K562 (cell line): ENCODE data around the gene TRRAP. TPM values are rescaled to one million over a fixed set of nuclear protein-coding genes. Genes with fewer than 3 reads are reported as not detected.

Experiments used
- ATAC-seq: fragments of 200-7000 bp; cut with Tn5 transposase; 3 replicates; pipeline ENCODE4 v1.9.1; 2020; ENCODE audit warnings: moderate library complexity
- BruUV-seq: library from RNA; stranded (reverse); fragments of 400-500 nt; replicated peaks from 2 replicates; lab custom pipeline; 2021; lab: Mats Ljungman, UMichigan
- CTCF ChIA-PET: fragments of 300-600 bp; formaldehyde crosslinking; extraction: SDS; loops from one replicate; lab custom pipeline; 2021; ENCODE audit warnings: low intra/inter-chr PET ratio; lab: Yijun Ruan, JAX
- POLR2A ChIA-PET: fragments of 300-600, 350-650 bp; sonication (Branson Sonifier 250); formaldehyde crosslinking; extraction: SDS; loops from one replicate; lab custom pipeline; 2021; ENCODE audit warnings: antibody characterized with exemption, inconsistent platforms; lab: Yijun Ruan, JAX
- DNase-seq, 4 experiments: peaks; one replicate each; pipeline versions ENCODE4 v3.0.0 to v3.0.0-alpha.2; 2011 to 2018; ENCODE audit warnings: low spot score in 3 of 4, mixed read lengths in 3 of 4; ENCODE audit errors: extremely low read depth in 1 of 4
- FAIRE-seq: peaks from 2 replicates; lab custom pipeline; 2011; peaks lifted over from hg19 to GRCh38; lab: Jason Lieb, UNC
- H2AFZ ChIP-seq: 2 replicates; pipeline ENCODE4 v1.6.0; 2011; ENCODE audit warnings: low read depth, low read length, control low read depth, inconsistent platforms
- H3K27ac ChIP-seq: fragments of 200-600 bp; 3 replicates; pipeline ENCODE4 v1.8.0; 2011; ENCODE audit warnings: low read depth, mild to moderate bottlenecking, control low read depth, inconsistent platforms, low read length, moderate library complexity, mixed read lengths; ENCODE audit errors: extremely low read depth
- H3K27me3 ChIP-seq, 2 experiments: fragments of 300-600 bp in 1 of 2; 2 replicates in 1 of 2; 3 replicates in 1 of 2; pipeline versions ENCODE4 v1.6.0 to v1.8.0; 2011; ENCODE audit warnings: inconsistent platforms in 2 of 2, low read length in 2 of 2, mild to moderate bottlenecking in 1 of 2, mixed read lengths in 1 of 2, moderate library complexity in 1 of 2; ENCODE audit not compliant: control insufficient read depth in 2 of 2, insufficient read depth in 2 of 2
- H3K36me3 ChIP-seq: fragments of 300-600 bp; 3 replicates; pipeline ENCODE4 v1.8.0; 2011; ENCODE audit warnings: mild to moderate bottlenecking, low read length, inconsistent platforms; ENCODE audit not compliant: control insufficient read depth, insufficient read depth
- H3K4me1 ChIP-seq, 2 experiments: fragments of 200-600 bp in 1 of 2; replicated peaks in 1 of 2; 2 replicates in 1 of 2; 3 replicates in 1 of 2; pipeline versions ENCODE4 v1.5.1 to v1.8.0; 2011; ENCODE audit warnings: inconsistent platforms in 2 of 2, low read length in 2 of 2, mild to moderate bottlenecking in 1 of 2, mixed read lengths in 1 of 2, moderate library complexity in 1 of 2; ENCODE audit not compliant: control insufficient read depth in 2 of 2, insufficient read depth in 2 of 2
- H3K4me2 ChIP-seq: 2 replicates; pipeline ENCODE4 v1.6.1; 2011; ENCODE audit warnings: low read length, control low read depth, inconsistent platforms, mixed read lengths; ENCODE audit not compliant: insufficient read depth
- H3K4me3 ChIP-seq: fragments of 200-600 bp; sonication (generic), shearing (Covaris generic); 2 replicates; pipeline ENCODE4 v1.5.1; 2016; ENCODE audit warnings: control low read depth, inconsistent platforms
- H3K79me2 ChIP-seq: fragments of 200-600 bp; 3 replicates; pipeline ENCODE4 v1.8.0; 2011; ENCODE audit warnings: low read length, inconsistent platforms; ENCODE audit not compliant: control insufficient read depth, insufficient read depth
- H3K9ac ChIP-seq, 2 experiments: 2 replicates each; pipeline versions ENCODE4 v1.6.0 to v1.6.1; 2011; ENCODE audit warnings: low read depth in 2 of 2, low read length in 2 of 2, control low read depth in 1 of 2, inconsistent platforms in 1 of 2, mild to moderate bottlenecking in 1 of 2, mixed read lengths in 1 of 2; ENCODE audit not compliant: insufficient read depth in 1 of 2
- H3K9me1 ChIP-seq: one replicate; pipeline ENCODE4 v1.6.0; 2011; ENCODE audit warnings: inconsistent platforms, mild to moderate bottlenecking, low read length, moderate library complexity; ENCODE audit not compliant: control insufficient read depth, insufficient read depth
- H3K9me3 ChIP-seq: replicated peaks from 2 replicates; pipeline ENCODE4 v1.5.1; 2011; ENCODE audit warnings: low read depth, low read length, inconsistent platforms; ENCODE audit not compliant: control insufficient read depth, insufficient read depth
- H4K20me1 ChIP-seq: replicated peaks from 2 replicates; pipeline ENCODE4 v1.6.1; 2011; ENCODE audit warnings: low read length, inconsistent platforms, mixed read lengths; ENCODE audit not compliant: control insufficient read depth, insufficient read depth
- BCL6 ChIP-seq: fragments of 250-450 bp; sonication (Bioruptor Pico); IDR thresholded peaks from 2 replicates; pipeline ENCODE4 v1.4.0; 2020
- CBX2 ChIP-seq: fragments of 200-600 bp; sonication (generic); IDR thresholded peaks from one replicate; pipeline ENCODE4 v1.6.1; 2012; ENCODE audit warnings: mild to moderate bottlenecking, low read length, inconsistent platforms; ENCODE audit not compliant: insufficient read depth, poor library complexity, severe bottlenecking
- EZH2 ChIP-seq: IDR thresholded peaks from 2 replicates; pipeline ENCODE4 v1.6.1; 2012; ENCODE audit warnings: low read depth, mild to moderate bottlenecking, inconsistent platforms, low read length, borderline replicate concordance
- HCFC1 ChIP-seq: IDR thresholded peaks from 2 replicates; pipeline ENCODE4 v1.6.1; 2012; ENCODE audit warnings: low read depth, low read length, improper control_type of control experiment
- HIVEP1 ChIP-seq: fragments of 250-450 bp; sonication (Bioruptor Pico); IDR thresholded peaks from 2 replicates; pipeline ENCODE4 v1.4.0; 2020; ENCODE audit warnings: mild to moderate bottlenecking
- MAFF ChIP-seq: IDR thresholded peaks from 2 replicates; pipeline ENCODE4 v1.6.1; 2012; ENCODE audit warnings: low read length, improper control_type of control experiment
- MTF1 ChIP-seq: fragments of 250-450 bp; sonication (Bioruptor Pico); IDR thresholded peaks from 2 replicates; pipeline ENCODE4 v1.9.0; 2021; ENCODE audit warnings: moderate library complexity, mild to moderate bottlenecking, inconsistent platforms, borderline replicate concordance
- OTX1 ChIP-seq: fragments of 450-650 bp; formaldehyde crosslinking; IDR thresholded peaks from 2 replicates; pipeline ENCODE4 v1.4.0; 2022; ENCODE audit warnings: mild to moderate bottlenecking
- RBBP5 ChIP-seq: fragments of 200-600 bp; sonication (generic); IDR thresholded peaks from 2 replicates; pipeline ENCODE4 v1.6.1; 2012; ENCODE audit warnings: borderline replicate concordance, mild to moderate bottlenecking, low read length, control low read depth, inconsistent platforms; ENCODE audit not compliant: insufficient read depth, poor library complexity, severe bottlenecking
- SNIP1 ChIP-seq: fragments of 450-650 bp; IDR thresholded peaks from 2 replicates; pipeline ENCODE4 v1.7.1; 2017; ENCODE audit warnings: low read depth, mild to moderate bottlenecking
- TRIM28 ChIP-seq: fragments of 450-650 bp; IDR thresholded peaks from 2 replicates; pipeline ENCODE4 v1.6.1; 2017
- XRCC4 ChIP-seq: IDR thresholded peaks from one replicate; pipeline ENCODE4 v1.6.1; 2011; ENCODE audit not compliant: insufficient read depth, insufficient read length; ENCODE audit errors: extremely low read depth
- YBX1 ChIP-seq: fragments of 450-650 bp; IDR thresholded peaks from 2 replicates; pipeline ENCODE4 v1.7.1; 2016; ENCODE audit warnings: mild to moderate bottlenecking
- ZNF253 ChIP-seq: fragments of 250-450 bp; sonication (Bioruptor Pico); conservative IDR thresholded peaks from 2 replicates; pipeline ENCODE4 v1.6.1; 2021; ENCODE audit warnings: mild to moderate bottlenecking
- ZNF277 ChIP-seq: fragments of 250-450 bp; sonication (Bioruptor Pico); IDR thresholded peaks from 2 replicates; pipeline ENCODE4 v1.8.0; 2022; ENCODE audit warnings: inconsistent platforms, mild to moderate bottlenecking, moderate library complexity, borderline replicate concordance
- ZNF699 ChIP-seq: fragments of 250-450 bp; sonication (Bioruptor Pico); IDR thresholded peaks from 2 replicates; pipeline ENCODE4 v1.8.0; 2021; ENCODE audit warnings: mild to moderate bottlenecking, moderate library complexity; ENCODE audit not compliant: insufficient replicate concordance
- WGBS: fragments of 100-300 bp; shearing (Covaris generic); methylation state at CpG from one replicate; pipeline ENCODE4 v1.1.6; 2016; ENCODE audit warnings: low coverage, mixed read lengths; ENCODE audit not compliant: insufficient coverage; ENCODE audit errors: missing lambda C conversion rate; 5-methylcytosine and 5-hydroxymethylcytosine counted together
- in situ Hi-C: fragments of 300-500 bp; cut with MboI; formaldehyde crosslinking; loops from 4 replicates; pipeline ENCODE4 v1.15.0; 2018; ENCODE audit warnings: inconsistent platforms, mixed read lengths
- intact Hi-C: fragments of 100-400 bp; cut with micrococcal nuclease; formaldehyde crosslinking; loops from 2 replicates; pipeline ENCODE4 v1.14.2; 2022
- polyA plus RNA-seq, 8 experiments: library from polyadenylated mRNA; depleted of rRNA in 4 of 8; stranded (reverse) in 5 of 8; unstranded in 3 of 8; fragments of >200 nt; fragmentation: Nextera tagmentation in 2 of 8; fragmentation: Illumina TruSeq in 1 of 8; extraction: Ambion mirVana in 2 of 8; extraction: Trizol in 1 of 8; gene quantifications; 2 replicates each; pipeline versions ENCODE4 v1.2.1 to v1.2.3, GENCODE V29; 2011 to 2014; ENCODE audit warnings: inconsistent platforms in 1 of 8, missing spikeins in 1 of 8
- total RNA-seq, 7 experiments: library from RNA; depleted of rRNA in 6 of 7; stranded (reverse); fragments of >200 nt in 6 of 7; fragmentation: Illumina TruSeq in 2 of 7; extraction: Trizol in 2 of 7; gene quantifications; 2 replicates each; pipeline versions ENCODE4 v1.2.1 to v1.2.3, GENCODE V29; 2011 to 2021; ENCODE audit warnings: low replicate concordance in 1 of 7
- TF ChIP-seq, protein P1 (sequence below): fragments of 450-650 bp; IDR thresholded peaks from 2 replicates; pipeline ENCODE4 v1.6.1; 2016; ENCODE audit warnings: low read depth, mild to moderate bottlenecking, moderate library complexity
- TF ChIP-seq, protein P2 (sequence below): fragments of 450-650 bp; IDR thresholded peaks from 2 replicates; pipeline ENCODE4 v1.6.1; 2016; ENCODE audit warnings: antibody characterized with exemption

TRRAP gene
- total and polyA plus RNA-seq, 9 of the 15 experiments (the other 6 are each of a cell fraction or from before 2014, with no cell fraction given), result 1.3 to 47.2 (median 9.7) TPM

GRCh38 chr7:98970805-98971204, 92.5 kb downstream of the TRRAP start:
- Histone ChIP-seq H3K9me3 (no peaks in the 10 kb centered on the region), H3K4me2 (no peak overlapping the region), H3K36me3 (peaks cover 97% of the 10 kb centered on the region), H3K27me3 (no peaks in the 10 kb centered on the region), H3K4me1 (no peaks in the 10 kb centered on the region), H4K20me1 (no peaks in the 10 kb centered on the region), H2AFZ (no peak overlapping the region), H3K27ac (no peak overlapping the region), H3K4me3 (no peak overlapping the region), H3K79me2 (no peaks in the 10 kb centered on the region), H3K9ac (no peak overlapping the region; a peak in 1 of 4 replicates), H3K9me1 (no peaks in the 10 kb centered on the region)
- FAIRE-seq (no peak), DNase-seq (no peak), ATAC-seq (no peak)
- WGBS, result 92% methylated on average over 12 of the region's 12 CpGs
- CTCF ChIA-PET, result no interaction called here
- POLR2A ChIA-PET, result no interaction called here
- in situ Hi-C loops (no loop called here), intact Hi-C loops (no loop called here)
- BruUV-seq, result no TSS peak
- no peak for TF ChIP-seq ZNF277 (CRISPR knock-in tag)
- no peak for TF ChIP-seq ZNF253
- TF ChIP-seq BCL6 (CRISPR knock-in tag), result no peak
- TF ChIP-seq YBX1, result no peak
- TF ChIP-seq, protein P1, sequence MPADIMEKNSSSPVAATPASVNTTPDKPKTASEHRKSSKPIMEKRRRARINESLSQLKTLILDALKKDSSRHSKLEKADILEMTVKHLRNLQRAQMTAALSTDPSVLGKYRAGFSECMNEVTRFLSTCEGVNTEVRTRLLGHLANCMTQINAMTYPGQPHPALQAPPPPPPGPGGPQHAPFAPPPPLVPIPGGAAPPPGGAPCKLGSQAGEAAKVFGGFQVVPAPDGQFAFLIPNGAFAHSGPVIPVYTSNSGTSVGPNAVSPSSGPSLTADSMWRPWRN, result no peak
- TF ChIP-seq HIVEP1 (CRISPR knock-in tag), result no peak
- no peak for TF ChIP-seq XRCC4
- no peak for TF ChIP-seq ZNF699 (CRISPR knock-in tag)
- no peak for TF ChIP-seq MTF1
- TF ChIP-seq SNIP1, result no peak
- TF ChIP-seq HCFC1, result no peak
- TF ChIP-seq CBX2, result no peak
- TF ChIP-seq MAFF, result no peak
- no peak for TF ChIP-seq OTX1 (CRISPR knock-in tag)
- TF ChIP-seq EZH2, result no peak
- TF ChIP-seq, protein P2, sequence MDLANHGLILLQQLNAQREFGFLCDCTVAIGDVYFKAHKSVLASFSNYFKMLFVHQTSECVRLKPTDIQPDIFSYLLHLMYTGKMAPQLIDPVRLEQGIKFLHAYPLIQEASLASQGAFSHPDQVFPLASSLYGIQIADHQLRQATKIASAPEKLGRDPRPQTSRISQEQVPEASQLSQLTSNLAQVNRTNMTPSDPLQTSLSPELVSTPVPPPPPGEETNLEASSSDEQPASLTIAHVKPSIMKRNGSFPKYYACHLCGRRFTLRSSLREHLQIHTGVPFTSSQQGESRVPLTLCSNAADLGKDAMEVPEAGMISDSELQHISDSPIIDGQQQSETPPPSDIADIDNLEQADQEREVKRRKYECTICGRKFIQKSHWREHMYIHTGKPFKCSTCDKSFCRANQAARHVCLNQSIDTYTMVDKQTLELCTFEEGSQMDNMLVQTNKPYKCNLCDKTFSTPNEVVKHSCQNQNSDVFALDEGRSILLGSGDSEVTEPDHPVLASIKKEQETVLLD, result no peak
- no peak for TF ChIP-seq RBBP5
- TF ChIP-seq TRIM28, result no peak
